ENCODE data around the gene CUL4A.

CUL4A gene

DNA sequence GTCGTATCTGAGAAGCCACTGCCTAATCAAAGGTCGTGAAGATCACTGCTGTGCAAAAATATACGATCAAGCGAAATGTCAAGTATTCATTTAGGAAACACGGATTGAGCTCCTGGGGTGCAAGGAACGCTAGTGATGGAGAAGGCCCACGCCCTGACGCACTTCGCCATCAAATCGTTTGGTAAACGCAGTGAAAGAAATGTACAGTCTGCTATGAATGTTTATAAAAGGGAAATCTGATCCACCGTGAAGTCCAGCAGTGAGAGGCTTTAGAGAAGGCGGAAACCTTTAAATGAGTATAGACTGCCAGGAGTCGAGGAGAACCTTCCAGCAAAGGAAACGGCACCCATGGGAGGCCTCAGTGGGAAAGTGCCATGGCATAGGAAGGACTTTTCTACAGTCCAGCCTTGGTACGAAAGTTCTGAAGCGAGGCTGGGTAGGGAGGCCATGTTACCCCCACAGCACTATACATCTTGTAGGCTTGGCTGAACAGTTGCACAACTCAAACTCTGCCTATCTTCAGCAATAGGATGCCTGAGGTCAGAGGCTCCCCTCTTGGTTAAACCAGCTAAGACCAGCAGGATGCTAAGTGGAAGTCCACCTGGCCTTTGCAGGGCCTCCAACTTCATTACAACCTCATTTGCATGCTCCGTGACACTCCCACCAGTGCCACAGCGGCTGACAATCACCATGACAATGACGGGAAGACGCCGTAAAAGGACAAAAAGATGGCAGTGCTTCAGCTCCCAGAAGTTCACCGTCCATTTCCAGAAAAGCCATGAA lies 21.3 kb upstream of the CUL4A start:
- H3K4me1 Mint-ChIP-seq, result peaks cover 53% of the 10 kb centered on the region

GRCh38 chr13:113190181-113190580 lies 19.2 kb upstream of the CUL4A start:
- H3K4me3 Mint-ChIP-seq, result no peak overlapping the region
- peaks cover 39% of the 10 kb centered on the region for H3K4me1 Mint-ChIP-seq
- no peak for DNase-seq
- no peak overlapping the region for H3K27ac Mint-ChIP-seq
- no peaks in the 10 kb centered on the region for H3K9me3 Mint-ChIP-seq
- CTCF ChIA-PET, result no interaction called here
- no peaks in the 10 kb centered on the region for H3K27me3 Mint-ChIP-seq
- peaks cover 71% of the 10 kb centered on the region for H3K36me3 Mint-ChIP-seq

More for the DNA sequence above, 21.3 kb upstream of the CUL4A start:
- peaks cover 67% of the 10 kb centered on the region for H3K36me3 Mint-ChIP-seq
- peak overlapping the region; percentile 28 for H3K27ac Mint-ChIP-seq
- no peaks in the 10 kb centered on the region for H3K27me3 Mint-ChIP-seq
- no peak overlapping the region for H3K4me3 Mint-ChIP-seq
- H3K9me3 Mint-ChIP-seq, result no peaks in the 10 kb centered on the region
- CTCF ChIA-PET, result no interaction called here
- DNase-seq, result no peak

- H3K4me1 Mint-ChIP-seq, result peaks cover 20% of the 10 kb centered on the region
- H3K36me3 Mint-ChIP-seq, result peaks cover 70% of the 10 kb centered on the region
- no peaks in the 10 kb centered on the region for H3K9me3 Mint-ChIP-seq
- CTCF ChIA-PET, result no interaction called here
- H3K27ac Mint-ChIP-seq, result no peak overlapping the region
- no peak for DNase-seq
- H3K27me3 Mint-ChIP-seq, result no peaks in the 10 kb centered on the region
- no peak overlapping the region for H3K4me3 Mint-ChIP-seq
Measured at GRCh38 chr13:113192279-113192678, 17.1 kb upstream of the CUL4A start.

DNA sequence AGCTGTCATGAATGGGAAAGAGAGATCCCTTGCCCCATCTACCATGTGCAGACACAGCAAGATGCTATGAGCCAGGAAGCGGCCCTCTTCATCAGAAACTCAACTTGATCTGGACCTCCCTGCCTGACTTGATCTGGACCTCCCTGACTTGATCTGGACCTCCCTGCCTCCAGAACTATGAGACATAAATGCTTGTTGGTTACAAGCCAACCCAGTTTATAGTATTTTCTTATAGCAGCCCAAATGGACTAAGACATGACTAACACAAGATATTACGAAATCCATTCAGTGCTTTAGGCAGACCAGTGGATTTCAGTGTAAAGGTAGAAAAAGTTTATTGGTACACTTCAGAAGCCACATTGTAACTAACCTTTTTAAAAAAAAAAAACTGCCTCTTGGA lies 16.5 kb upstream of the CUL4A start:
- peaks cover 67% of the 10 kb centered on the region for H3K36me3 Mint-ChIP-seq
- no peak overlapping the region for H3K4me3 Mint-ChIP-seq
- H3K9me3 Mint-ChIP-seq, result no peaks in the 10 kb centered on the region
- H3K4me1 Mint-ChIP-seq, result peaks cover 14% of the 10 kb centered on the region
- no peak overlapping the region for H3K27ac Mint-ChIP-seq
- no peaks in the 10 kb centered on the region for H3K27me3 Mint-ChIP-seq
- DNase-seq, result no peak
- CTCF ChIA-PET, result no interaction called here

GRCh38 chr13:113195360-113195759 lies 14.1 kb upstream of the CUL4A start:
- Mint-ChIP-seq H3K27ac (no peak overlapping the region), H3K4me3 (no peak overlapping the region), H3K9me3 (no peaks in the 10 kb centered on the region), H3K4me1 (no peaks in the 10 kb centered on the region), H3K36me3 (peaks cover 58% of the 10 kb centered on the region), H3K27me3 (no peaks in the 10 kb centered on the region)
- no peak for DNase-seq
- CTCF ChIA-PET, result no interaction called here

DNA sequence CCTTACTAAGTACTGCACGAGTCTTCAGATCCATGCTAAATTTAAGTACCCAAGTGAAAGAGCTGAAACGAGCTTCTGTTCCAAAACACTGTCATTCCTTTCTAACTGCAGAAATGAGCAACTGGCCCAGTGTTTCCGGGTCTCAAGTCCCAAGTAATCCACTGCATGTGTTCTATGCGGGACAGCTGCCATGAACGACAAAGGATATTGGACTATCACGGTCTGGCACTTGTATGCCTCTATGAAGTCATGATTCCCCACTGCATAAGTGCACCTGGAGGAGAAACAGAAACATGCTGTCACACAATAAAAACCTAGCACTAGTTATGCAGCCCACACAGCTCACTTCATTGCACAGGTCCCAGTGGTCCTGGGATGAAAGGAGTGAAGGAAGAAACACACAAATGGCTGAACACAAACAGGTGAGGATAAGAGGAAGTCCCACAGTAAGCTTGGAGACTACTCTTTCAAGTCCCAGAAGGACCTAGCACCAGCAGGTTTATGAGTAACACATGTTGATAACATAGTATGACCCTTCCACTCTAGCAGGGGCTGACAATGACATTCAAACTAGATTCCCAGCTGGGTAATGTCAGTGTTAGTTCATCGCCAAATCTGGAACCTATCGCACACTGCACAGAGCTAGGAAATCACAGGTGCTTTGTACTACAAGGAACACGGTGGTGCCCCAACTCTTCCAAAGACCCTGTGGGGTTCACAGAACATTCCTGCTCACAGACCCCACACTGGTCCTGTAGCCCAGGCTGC lies 12.3 kb upstream of the CUL4A start:
- Mint-ChIP-seq H3K4me3 (no peak overlapping the region), H3K27ac (no peak overlapping the region), H3K36me3 (peaks cover 53% of the 10 kb centered on the region), H3K4me1 (peaks cover 4% of the 10 kb centered on the region), H3K9me3 (no peaks in the 10 kb centered on the region), H3K27me3 (no peaks in the 10 kb centered on the region)
- DNase-seq, result no peak
- CTCF ChIA-PET, result no interaction called here

DNA sequence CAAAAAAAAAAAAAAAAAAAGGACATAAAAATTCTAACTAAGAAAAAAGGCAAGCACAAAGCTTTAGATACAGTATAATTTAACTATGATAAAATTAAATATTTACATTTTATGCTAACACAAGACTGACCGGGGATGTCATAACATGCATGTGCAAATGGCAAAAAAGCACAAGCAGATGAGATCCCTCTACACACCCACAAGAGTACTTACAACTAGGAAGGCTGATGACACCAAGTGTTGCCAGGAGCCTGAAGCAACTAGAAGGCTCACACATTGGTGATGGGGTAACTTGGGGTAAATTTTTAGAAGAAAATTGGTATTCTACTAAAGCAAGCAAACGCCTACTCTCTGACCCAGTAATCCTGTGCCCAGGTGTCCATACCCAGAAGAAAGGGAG lies 7.6 kb upstream of the CUL4A start:
- no peak overlapping the region for H3K4me3 Mint-ChIP-seq
- DNase-seq, result no peak
- H3K27ac Mint-ChIP-seq, result no peak overlapping the region
- H3K4me1 Mint-ChIP-seq, result peaks cover 38% of the 10 kb centered on the region
- no peaks in the 10 kb centered on the region for H3K27me3 Mint-ChIP-seq
- CTCF ChIA-PET, result interaction anchor here (1.0 kb wide), 1 partner anchor 8 kb away, joined by 5 read pairs; the partner anchor contains the start of gene CUL4A
- H3K36me3 Mint-ChIP-seq, result peaks cover 35% of the 10 kb centered on the region
- no peaks in the 10 kb centered on the region for H3K9me3 Mint-ChIP-seq

- Mint-ChIP-seq H3K27ac (no peak overlapping the region), H3K9me3 (no peaks in the 10 kb centered on the region), H3K4me1 (peaks cover 47% of the 10 kb centered on the region), H3K27me3 (no peaks in the 10 kb centered on the region), H3K36me3 (peaks cover 36% of the 10 kb centered on the region), H3K4me3 (no peak overlapping the region)
- no peak for DNase-seq
- CTCF ChIA-PET, result no interaction called here
Measured at GRCh38 chr13:113202912-113203311, 6.5 kb upstream of the CUL4A start.

DNA sequence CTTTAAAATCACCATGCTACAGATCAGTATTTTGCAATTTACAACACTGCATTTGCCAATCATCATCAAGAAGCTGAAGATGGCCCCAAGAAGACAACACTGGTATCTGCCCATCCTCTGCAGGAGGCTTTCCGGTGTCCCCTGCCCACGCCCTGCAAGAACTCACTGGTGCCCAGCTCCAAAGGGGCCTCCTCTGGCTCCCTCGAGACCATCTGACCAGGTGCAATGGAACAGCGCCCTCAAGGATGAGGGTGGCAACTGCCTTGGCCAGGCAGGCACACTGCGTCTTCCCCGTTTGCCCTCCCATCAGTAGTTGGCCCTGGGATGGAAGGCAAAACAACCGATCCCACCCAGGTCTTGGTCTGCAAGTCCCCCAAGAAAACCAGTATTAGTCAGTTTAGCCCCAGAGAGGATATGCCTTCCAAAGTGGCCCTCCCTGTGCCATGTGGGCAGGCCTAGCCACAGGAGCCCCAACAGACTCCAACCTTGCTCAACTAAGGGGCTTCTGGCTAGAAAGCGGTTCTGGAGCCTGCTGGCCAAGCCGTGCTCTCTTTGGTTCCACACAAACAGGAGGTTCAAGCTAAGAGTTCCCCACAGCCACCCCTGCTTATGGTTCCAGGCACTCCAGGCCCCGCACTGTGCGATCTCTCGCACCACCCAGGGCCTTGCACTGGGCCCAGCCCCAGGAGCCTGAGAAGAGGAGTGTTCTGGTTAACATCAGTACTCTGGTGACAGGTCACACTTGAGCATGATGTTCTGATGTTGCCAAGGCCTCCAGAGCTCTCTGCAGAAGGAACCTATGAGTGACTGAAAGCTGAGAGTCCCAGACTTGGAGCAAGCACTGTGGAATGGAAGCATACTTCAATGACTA lies 5.7 kb upstream of the CUL4A start:
- Mint-ChIP-seq H3K9me3 (no peaks in the 10 kb centered on the region), H3K4me3 (no peak overlapping the region), H3K4me1 (peaks cover 48% of the 10 kb centered on the region), H3K27ac (no peak overlapping the region), H3K36me3 (peaks cover 34% of the 10 kb centered on the region), H3K27me3 (no peaks in the 10 kb centered on the region)
- CTCF ChIA-PET, result no interaction called here
- no peak for DNase-seq

DNA sequence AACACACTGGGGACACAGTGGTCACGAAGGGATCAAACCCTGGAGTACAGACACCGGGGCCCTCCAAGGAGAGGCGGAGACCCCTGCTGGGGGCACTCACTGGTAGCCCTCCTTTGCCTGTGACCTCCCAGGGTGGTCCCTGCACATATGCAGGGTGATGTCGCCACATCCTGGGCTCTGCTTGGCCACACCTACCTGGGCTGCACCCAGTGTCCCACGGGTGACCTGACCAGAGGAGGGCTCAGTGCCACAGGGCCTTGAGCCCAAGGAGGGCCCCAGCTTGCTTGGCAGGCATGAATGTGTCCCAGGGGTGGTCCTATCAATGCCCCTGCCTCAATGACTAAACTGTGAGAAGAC lies 5.1 kb upstream of the CUL4A start:
- no peak overlapping the region for H3K4me3 Mint-ChIP-seq
- no peak overlapping the region for H3K27ac Mint-ChIP-seq
- peaks cover 48% of the 10 kb centered on the region for H3K4me1 Mint-ChIP-seq
- no peak for DNase-seq
- H3K9me3 Mint-ChIP-seq, result no peaks in the 10 kb centered on the region
- H3K36me3 Mint-ChIP-seq, result peaks cover 30% of the 10 kb centered on the region
- CTCF ChIA-PET, result no interaction called here
- H3K27me3 Mint-ChIP-seq, result no peaks in the 10 kb centered on the region

- Mint-ChIP-seq H3K9me3 (no peaks in the 10 kb centered on the region), H3K27me3 (no peaks in the 10 kb centered on the region), H3K27ac (peak overlapping the region; percentile 22), H3K4me1 (peaks cover 48% of the 10 kb centered on the region), H3K36me3 (peaks cover 26% of the 10 kb centered on the region), H3K4me3 (no peak overlapping the region)
- CTCF ChIA-PET, result no interaction called here
- DNase-seq, result no peak
Measured at GRCh38 chr13:113205428-113205931, 3.9 kb upstream of the CUL4A start.

DNA sequence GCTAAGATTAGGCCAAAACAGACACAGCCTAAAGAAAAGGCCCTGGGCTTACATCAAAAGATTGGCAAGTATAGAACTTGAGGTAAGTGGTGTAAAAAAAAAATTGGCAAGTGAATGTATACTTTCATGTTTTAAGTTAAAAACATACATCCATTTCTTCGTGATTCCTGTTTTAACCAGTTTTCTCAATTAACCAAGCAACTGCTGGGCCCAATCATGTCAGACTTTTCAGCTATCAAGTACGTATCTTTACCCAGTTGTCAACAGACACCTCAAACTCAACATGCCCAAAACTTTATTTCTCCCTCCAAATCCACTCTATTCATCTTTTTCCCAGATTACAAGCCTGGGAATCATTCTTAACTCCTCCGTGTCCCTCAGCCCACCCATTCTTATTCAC lies 2.0 kb upstream of the CUL4A start:
- Mint-ChIP-seq H3K27ac (peak overlapping the region; percentile 94), H3K27me3 (no peaks in the 10 kb centered on the region), H3K4me1 (peaks cover 58% of the 10 kb centered on the region), H3K36me3 (peaks cover 40% of the 10 kb centered on the region), H3K9me3 (no peaks in the 10 kb centered on the region), H3K4me3 (peak overlapping the region; percentile 86)
- CTCF ChIA-PET, result no interaction called here
- DNase-seq, result no peak

DNA sequence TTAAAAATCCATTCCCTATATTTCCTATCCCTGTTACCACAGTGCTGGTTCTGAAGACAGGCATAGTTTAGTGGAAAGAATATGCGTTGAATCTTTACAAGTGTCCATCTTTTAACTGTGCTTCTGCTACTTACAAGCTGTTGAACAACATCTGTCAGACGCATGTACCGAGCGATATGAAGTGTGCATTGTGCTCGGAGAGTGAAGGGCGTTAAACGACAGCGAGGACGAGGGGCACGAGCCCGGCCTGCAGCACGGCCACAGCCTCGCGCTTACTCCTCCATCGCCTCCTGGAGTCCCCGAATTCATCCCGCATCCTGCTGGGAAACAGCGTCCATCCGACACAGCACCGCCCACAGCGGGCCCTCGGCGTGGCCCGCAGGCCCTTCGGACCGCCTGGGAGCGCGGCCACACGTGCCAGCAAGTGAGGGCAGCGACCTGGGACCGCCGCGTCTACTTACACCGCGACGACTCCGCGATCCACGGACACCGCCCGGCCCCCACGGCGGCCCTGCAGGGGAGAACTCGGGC lies 1.5 kb upstream of the CUL4A start:
- Mint-ChIP-seq H3K4me1 (peaks cover 59% of the 10 kb centered on the region), H3K9me3 (no peaks in the 10 kb centered on the region), H3K4me3 (peak overlapping the region; percentile 86), H3K27ac (peak overlapping the region; percentile 94), H3K27me3 (no peaks in the 10 kb centered on the region), H3K36me3 (peaks cover 40% of the 10 kb centered on the region)
- CTCF ChIA-PET, result no interaction called here
- DNase-seq, result peak; percentile 50

All from activated naive CD4-positive, alpha-beta T cell treated with anti-CD3 and anti-CD28 coated beads, Interleukin-2, amount 10 ng/mL, durations not matched to agents 7 days and 5 days (primary cell).